ENCODE data around the gene ERC1.
"Not testable (repeated sequence)": the region's sequence is repeated elsewhere in the genome, so short reads cannot be mapped to it uniquely, and the experiment has no call there.

ERC1 gene

DNA sequence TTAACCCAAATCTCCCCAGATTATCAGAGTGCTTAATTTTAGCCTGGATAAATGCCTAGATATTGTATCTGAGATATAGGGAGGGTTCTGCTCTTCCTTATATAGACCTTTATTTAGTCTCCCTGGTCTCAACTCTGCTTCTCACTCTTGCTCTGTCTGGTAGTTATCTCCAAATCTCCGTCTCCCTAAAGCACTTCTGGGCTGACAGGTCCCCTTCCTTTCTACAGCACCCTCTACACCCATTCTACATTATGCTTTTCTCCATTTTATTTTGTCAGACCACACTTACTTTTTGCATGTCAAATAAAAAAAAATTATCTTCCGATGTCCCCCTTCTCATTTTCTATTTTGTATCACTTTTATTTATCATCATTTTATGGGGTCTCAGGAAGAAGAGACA, 2.0 kb upstream of the ERC1 start:
- DNase-seq: no peak

DNA sequence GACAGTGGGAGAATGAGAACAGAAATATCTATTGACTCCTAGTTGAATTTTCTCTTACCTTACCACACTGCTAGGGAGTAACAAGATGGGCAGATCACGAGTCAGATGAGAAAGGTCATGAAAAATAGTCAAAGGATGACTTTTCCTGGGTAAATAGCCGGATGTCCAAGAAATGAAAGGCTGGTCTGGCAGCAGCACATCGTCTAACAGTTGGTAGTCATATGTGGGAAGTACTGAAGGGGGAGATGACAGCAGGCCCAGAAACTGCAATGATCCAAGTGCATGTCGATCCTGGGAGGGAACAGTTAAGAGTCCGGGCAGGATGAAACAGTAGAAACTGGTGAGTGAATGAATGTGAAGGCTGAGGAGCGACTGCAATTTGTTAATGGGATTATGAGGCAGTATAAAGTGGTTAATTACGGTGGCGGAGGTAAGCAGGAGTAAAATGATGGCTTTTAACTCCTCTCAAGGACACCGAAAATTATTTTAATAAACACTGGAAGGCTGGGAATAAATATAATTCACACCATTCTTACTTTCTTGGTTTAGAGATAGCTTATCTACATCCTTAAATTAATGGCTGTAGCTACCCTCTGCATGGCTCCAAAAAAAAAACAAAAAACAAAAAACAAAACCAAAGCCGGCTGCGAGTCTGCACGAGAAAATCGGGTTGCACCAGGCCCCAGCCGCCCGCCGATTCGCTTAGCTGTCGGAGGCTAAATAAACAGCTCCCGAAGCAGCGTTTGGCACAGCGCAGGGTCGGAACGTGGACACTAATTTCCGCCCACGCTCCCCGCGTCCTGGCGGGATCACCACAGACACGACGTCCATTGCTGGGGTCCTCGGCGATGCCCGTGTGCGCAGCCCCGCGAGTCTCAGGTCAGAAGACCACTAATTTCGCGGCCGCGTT, 1.0 kb upstream of the ERC1 start:
- DNase-seq: no peak

DNA sequence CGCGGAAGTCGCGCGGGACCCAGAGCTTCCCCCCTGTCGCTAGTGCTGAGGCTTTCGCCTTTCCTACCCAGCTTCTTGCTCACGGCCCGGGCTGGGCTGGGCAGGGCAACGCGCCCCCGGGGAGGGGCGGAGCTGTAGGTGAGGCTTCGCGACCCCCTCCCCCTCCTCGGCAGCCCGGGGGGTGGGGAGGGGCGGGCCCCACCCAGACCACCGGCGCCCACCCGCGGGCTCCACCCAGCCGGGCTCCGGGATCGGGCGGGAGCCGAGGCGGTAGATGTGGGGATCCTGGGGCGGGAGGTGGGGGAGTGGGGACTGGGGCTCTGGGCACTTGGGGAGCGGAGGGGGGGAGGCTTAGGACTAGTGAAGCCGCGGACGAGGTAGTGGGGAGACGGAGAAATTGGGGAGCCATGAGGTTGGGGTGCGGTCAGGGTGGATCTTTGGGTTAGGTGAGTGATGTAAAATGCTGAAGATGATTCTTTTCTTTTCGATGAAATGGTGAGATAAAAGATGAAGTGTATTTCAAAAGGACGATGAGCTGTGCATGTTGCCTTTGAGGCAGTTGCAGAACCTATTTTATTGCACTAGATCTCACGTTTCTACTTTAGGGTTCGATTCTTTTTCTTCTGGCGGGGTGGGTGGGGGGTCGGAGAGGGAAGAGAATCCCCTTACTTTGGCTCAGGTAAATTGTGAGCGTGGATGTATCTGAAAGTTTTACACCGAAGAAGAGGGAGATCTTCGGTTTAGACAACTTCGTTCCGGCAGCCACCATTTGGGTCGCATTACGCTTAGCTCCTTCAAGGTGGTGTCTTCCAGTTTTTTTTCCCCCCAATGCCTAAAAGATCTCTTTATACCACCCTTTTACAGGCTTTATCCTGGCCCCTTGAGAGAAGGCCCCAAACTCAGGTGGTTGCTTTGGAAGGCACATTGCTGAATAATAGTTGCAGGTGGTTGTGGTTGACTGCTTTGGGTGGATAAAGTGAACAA, 619 bp downstream of the ERC1 start:
- no peak for DNase-seq

DNA sequence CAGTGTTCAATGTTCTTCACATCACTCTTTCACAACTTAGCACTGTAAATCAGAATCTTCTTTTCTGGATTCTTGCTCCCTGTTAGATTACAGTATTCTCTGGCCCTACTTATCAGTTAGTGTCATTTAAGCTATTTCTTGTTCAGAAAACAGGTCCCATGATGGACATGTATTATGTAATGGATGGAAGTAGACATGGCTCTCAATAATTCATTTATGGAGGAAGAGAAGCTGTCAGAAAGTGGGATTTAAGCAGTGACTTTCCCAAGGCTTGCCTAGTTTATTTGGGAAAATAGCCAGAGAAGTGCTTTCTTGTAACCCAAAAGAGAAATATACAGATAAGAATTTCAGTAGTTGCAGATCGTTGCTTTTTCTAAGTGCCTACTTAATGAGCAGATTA, 1.6 kb downstream of the ERC1 start:
- DNase-seq: no peak

DNA sequence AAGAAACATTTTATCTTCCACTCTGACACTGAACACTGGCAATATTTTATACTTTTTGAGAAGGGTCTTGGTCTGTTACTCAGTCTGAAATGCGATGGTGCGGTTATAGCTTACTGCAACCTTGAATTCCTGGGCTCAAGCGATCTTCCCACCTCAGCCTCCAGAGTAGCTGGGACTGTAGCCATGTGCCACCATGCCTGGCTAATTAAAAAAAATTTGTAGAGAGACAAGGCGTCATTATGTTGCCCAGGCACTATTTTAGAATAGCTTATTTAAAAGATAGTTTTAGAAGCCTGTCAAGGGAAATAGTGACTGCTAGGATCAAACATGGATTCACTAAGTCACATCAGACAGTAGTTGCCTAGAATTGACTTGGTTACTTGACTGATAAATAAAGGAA, 5.9 kb downstream of the ERC1 start:
- no peak for DNase-seq

DNA sequence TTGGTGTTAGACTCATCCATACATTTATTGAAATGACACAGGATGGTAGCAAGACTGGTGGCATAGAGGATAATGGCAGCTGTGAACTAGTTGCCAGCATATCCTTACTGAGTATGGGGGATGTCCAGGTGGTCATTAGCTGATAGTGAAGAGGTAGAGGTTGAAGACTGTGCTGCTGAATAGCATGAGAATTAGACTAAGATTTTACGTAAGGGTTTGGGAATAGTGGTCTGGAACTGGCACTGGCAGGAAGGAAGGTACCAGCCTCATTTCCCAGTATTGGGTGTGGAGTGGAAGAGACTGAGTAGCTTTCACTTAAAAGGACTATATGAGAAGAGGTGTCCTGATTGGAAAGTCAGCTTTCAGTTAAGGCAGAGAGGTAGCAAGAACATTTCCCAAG, 6.5 kb downstream of the ERC1 start:
- no peak for DNase-seq

DNA sequence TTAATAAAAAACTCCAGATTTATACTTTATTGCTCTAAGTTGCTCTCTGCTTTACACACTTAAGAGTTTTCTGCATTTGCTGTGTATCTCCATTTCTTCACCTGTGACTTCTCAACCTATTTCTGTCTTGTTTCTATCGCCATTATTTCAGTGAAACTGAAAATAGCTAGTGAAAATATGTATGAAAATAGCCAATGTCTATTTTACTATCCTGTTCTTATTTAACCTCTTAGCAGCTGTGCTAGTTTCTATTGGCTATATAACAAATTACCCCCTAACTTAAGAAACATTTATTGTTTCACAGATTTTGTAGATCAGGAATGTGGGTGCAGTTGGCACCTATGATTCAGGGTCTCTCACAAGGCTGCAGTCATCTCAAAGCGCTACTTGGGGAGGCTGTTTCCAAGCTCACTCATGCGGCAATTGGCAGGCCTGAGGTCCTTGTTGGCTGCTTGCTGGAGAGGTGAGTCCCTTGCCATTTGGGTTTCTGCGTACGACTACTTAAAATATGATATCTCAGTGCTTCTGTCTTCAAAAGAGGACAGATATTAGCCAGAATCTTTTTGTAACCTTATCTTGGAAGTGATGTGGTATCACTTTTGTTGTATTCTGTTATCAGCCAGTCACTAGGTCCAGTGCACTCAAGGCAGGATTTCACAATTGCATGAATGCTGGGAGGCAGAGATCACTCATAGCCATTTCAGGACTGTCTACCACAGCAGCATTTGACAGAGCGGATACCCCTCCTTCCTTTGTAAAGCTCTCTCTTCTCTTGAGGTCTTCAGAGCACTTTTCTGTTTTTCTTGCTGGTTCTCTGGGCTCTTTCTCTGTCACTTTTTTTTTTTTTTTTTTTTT, 7.2 kb downstream of the ERC1 start:
- no peak for DNase-seq

DNA sequence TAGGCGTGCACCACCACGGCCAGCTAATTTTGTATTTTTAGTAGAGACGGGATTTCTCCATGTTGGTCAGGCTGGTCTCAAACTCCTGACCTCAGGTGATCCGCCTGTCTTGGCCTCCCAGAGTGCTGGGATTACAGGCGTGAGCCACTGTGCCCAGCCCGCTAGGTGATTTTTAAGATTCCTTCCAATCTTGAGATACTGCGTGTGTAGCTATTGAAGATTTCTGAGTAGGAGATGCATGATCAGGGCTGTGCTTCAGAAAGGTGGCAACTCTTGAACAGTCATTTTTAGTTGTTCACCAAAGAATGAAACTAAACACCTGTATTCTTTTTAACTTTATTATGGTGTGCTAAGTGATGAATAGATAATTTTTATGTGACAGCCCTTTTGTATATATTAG, 8.7 kb downstream of the ERC1 start:
- not testable (repeated sequence) for DNase-seq

DNA sequence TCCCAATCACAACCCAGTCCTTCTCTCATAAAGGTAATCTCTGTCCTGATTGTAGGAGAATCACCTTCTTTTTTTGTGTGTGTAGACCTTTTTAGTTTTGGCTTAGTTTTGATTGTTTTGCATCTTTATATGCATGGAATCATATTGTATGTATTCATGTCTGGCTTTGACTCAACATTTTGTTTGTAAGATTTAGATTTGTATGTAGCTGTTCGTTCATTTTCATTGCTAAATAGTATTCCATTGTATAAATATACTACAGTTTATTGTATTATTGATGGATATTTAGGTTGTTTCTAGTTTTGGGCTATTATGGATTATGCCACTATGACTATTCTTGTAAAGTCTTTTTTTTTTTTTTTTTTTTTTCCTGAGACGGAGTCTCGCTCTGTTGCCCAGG, 10.5 kb downstream of the ERC1 start:
- DNase-seq: no peak

DNA sequence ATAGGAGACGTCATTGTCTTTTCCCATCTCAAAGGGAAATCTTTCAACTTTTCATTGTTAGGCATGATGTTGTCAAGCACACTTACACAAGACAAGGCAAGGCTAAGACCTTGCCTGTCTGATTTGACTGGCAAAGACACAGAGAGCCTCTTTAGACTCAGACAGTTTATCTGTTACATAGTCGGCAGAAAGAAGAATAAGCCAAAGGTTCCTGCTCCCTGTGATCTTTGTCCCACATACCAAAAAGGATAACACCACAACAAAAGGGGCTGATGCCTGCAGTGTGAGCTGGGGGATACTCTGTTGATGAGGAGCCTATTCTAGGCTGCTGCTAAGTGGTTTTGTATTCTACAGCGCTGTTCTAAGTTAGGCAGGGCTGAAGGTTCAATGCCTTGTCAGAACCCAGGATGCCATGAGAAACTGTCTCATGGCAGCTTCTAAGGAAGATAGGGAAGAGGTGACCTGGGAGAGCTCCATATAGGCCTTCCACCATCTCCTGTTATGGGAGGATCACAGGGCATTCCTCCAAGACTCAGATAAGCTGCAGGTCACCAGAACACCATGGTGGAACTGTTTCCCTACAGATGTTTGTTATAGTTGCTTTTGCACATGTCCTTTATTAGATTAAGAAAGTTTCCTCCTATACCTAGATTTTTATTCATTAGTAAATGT, 12.7 kb downstream of the ERC1 start:
- DNase-seq: no peak

DNA sequence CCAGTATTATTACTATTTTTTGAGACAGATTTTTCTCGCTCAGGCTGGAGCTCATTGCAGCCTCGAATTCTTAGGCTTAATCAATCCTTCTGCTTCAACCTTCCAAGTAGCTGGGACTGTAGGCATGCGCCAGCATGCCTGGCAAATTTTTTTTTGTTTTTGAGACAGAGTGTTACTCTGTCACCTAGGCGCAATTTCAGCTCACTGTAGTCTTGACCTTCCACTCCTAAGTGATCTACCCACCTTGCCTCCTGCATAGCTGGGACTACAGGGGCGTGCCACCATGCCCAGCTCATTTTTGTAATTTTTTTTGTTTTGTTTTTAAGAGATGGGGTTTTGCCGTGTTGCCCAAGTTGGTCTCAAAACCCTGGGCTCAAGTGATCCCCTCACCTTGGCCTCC, 15.2 kb downstream of the ERC1 start:
- no peak for DNase-seq

DNA sequence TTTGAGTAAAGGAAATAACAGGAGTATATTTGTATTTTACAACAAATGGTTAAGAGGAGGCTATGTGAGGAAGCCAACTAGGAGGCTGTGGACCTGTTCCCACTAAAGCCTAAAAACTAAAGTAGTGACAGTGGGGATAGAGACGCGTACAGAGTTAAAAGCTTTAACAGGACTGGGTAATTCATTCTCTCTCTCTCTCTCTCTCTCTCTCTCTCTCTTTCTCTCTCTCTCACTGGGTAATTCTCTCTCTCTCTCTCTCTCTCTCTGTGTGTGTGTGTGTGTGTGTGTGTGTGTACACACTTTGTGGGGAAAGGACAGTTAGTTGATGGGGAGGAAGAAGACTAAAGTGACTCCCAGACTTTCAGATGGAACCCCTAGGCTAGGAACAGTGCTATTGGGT, 16.3 kb downstream of the ERC1 start:
- DNase-seq: no peak

DNA sequence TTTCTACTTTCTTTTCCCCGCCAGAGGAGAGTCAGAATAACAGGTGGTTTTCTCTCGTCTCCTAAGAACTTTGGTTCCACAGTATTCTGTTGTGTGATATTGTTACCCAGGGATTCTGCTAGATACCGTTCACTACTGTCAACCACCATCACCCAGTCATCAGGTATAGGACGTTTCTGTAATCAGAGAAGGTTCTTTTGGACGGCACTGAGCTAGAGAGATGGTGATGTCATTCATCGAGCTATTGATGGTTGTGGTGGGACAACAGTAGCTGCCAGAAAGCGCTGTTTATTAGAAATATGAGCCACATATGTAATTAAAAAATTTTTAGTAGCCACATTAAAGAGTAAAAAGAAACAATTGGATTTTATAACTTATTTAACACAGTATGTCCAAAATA, 17.0 kb downstream of the ERC1 start:
- no peak for DNase-seq

DNA sequence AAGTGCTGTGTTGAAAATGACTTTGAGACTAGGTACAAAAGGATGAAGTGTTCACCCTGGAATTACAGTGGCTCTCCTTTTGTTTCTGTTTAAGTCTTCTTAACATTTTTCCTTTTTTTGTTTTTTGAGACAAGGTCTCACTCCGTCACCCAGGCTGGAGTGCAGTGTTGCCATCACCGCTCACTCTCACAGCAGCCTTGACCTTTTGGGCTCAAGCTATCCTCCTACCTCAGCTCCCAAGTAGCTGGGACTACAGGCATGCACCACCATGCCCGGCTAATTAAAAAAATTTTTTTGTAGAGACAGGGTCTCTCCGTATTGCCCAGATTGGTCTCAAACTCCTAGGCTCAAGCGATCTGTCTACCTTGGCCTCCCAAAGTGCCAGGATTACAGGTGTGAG, 20.1 kb downstream of the ERC1 start:
- DNase-seq: no peak

DNA sequence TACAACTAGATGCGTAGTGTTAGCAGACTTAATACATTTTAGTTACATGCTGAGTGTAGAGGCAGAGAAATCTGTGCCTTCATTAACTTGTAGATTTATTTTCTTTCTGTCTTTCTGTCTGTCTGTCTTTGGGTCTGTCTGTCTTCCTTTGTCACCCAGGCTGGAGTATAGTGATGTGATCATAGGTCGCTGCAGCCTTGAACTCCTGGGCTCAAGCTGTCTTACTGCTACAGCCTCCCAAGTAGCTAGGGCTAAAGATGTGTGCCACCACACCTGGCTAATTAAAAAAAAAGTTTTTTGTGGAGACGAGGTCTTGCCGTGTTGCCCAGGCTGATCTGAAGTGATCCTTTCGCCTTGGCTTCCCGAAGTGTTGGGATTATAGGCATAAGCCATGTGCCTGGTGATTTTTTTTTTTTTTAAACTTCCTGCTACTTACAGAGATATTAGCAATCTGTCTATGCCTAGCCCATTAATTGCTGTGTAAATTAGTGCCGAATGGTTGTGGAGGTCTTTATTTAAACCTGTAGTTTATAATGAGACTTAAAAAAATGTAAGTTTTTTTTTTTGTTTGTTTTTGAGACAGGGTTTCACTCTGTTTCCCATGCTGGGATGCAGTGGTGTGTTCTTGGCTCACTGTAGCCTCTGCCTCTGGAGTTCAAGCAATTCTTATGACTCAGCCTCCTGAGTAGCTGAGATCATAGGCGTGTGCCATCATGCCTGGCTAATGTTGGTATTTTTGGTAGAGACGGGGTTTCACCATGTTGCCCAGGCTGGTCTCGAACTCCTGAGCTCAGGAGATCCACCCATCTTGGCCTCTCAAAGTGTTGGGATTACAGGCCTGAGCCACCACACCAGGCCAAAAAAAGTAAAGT, 22.8 kb downstream of the ERC1 start:
- no peak for DNase-seq

DNA sequence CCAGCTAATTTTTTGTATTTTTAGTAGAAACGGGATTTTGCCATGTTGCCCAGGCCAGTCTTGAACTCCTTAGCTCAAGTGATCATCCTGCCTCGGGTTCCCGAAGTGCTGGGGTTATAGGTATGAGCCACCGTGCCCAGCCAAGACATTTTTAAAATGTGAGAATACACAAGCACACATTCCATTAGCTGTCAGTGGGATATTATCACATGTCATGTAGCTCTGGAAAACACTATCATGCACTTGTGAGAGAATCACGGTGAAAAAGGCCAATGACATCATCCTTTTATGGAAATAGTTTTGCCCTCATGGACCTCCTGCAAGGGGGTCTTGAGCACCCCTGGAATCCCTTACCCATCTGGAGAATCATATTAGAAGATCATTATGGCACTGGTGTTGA, 28.3 kb downstream of the ERC1 start:
- no peak for DNase-seq

DNA sequence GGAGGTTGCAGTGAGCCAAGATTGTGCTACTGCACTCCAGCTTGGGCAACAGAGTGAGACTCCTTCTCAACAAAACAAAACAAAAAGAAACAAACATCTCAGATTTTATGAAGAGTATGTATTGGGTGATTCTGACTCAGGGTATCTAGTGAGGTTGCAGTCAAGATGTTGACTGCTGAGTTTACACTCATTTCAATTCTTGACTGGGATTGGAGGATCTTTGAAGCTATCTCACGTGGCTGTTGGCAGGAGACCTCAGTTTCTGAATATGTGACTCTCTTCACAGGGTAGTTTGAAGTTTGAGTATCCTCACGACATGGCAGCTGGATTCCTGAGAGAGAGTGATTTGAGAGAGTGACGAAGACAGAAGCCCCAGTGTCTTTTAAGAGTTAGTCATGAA, 29.4 kb downstream of the ERC1 start:
- no peak for DNase-seq

DNA sequence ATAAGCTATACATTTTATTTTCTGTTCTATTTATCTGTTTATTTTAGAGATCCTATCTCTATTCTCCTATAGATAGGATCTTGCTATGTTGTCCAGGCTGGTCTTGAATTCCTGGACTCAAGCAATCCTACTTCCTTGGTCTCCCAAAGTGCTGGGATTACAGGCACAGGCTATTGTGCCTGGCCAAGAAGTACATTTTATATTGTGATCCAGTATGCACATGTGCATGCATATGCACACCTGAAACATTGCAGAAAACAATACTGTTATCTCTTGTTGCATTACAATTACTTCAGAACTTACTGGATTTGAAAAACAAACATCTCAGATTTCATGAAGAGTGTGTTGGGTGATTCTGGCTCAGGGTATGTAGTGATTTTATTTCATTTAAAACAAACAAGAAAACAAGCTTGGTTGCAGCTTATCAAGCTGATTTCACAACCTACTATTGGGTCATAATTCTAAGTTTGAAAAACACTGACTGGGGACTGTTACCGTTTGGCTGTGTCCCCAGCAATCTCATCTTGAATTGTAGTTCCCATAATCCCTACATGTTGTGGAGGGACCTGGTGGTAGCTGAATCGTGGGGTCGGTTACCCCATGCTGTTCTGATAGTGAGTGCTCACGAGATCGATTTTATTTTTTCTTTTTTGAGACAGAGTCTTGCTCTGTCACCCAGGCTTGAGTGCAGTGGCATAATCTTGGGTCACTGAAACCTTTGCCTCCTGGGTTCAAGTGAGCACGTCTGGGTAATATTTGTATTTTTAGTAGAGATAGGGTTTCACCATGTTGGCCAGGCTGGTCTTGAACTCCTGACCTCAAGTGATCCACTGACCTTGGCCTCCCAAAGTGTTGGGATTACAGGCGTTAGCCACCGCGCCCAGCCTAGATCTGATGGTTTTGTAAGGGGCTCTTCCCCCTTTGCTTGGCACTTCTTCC, 31.3 kb downstream of the ERC1 start:
- no peak for DNase-seq

DNA sequence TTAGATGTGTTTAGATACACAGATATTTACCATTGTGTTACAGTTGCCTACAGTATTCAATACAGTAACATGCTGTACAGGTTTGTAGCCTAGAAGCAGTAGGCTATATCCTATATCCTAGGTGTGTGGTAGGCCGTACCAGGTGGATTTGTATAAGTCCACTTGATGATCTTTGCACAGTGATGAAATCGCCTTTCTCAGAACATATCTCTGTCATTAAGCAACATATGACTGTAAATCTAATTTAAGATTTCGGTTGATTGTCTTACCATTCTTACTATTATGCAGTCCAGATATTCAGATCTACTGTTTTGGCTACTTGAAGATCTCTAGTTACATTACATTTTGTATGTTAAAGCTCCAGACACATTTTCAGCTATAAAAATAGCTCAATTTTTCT, 39.8 kb downstream of the ERC1 start:
- DNase-seq: no peak

DNA sequence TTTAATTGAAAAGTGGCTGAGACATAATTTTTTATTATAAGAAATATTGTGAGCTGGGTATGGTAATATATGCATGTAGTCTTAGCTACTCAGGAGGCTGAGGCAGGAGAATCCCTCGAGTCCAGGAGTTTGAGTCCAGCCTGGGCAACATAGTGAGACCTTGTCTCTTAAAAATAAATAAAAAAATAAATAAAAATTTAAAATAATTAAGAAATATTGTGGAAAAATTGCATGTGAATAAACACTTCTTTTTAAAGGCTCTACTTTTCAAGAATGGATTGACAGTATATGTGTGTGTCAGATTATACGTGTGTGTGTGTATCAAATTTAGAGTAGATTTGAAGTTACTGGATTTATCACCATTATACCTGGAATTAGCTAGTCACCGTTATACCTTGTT, 43.2 kb downstream of the ERC1 start:
- no peak for DNase-seq

Data from NCI-H2029 treated with DMSO at 0.1 percent for 48 hours (cell line).